ENCODE results near the gene ANKMY2. TPM values are rescaled to one million over a fixed set of nuclear protein-coding genes. Genes with fewer than 3 reads are reported as not detected.
"Not testable (repeated sequence)": the region's sequence is repeated elsewhere in the genome, so short reads cannot be mapped to it uniquely, and the experiment has no call there.

The ANKMY2 gene
- total RNA-seq, 2 experiments from 2014 or later = 4.6 to 4.7 TPM

DNA sequence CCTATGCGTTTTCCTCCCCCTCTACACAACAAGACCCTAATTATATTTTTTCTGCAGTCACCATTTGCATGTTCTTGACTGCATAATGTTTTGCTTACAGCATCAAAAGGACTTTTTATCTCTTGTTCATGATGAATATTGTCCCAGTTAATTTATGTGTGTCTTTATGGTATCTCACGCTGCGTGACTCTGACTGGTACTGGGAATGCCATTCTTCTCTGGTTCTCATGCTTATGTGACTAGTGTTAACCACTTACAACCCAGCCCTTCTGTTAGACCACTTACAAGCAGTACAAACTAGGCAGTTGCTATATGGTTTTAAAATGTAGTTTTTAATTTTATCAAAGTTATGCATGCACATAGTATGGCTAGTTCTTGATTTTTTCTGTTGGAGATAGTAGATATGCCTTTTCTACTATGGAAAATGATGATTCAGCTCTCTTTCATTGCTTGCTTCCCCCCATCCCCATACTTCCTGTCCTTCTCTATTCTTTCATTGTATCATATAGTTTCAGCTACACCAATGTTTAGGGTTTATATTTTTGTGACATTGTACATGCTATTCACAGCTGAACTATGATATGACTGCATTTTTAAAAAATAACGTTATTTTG is 25.3 kb upstream of the ANKMY2 start:
- H3K9me3 Mint-ChIP-seq = no peaks in the 10 kb centered on the region
- no peaks in the 10 kb centered on the region for H3K27me3 Mint-ChIP-seq (ENCODE audit: low read depth)
- CTCF ChIA-PET = interaction anchor here (0.5 kb wide), 1 partner anchor 160 kb away, joined by 6 read pairs; no protein-coding TSS in a partner anchor
- DNase-seq = no peak
- no peak overlapping the region for H3K27ac Mint-ChIP-seq
- H3K36me3 Mint-ChIP-seq (ENCODE audit: low read depth) = peaks cover 48% of the 10 kb centered on the region
- H3K4me1 Mint-ChIP-seq (ENCODE audit: low read depth) = peaks cover 27% of the 10 kb centered on the region
- no peak overlapping the region for H3K4me3 Mint-ChIP-seq
- intact Hi-C loops (cut with micrococcal nuclease) = no loop called here

DNA sequence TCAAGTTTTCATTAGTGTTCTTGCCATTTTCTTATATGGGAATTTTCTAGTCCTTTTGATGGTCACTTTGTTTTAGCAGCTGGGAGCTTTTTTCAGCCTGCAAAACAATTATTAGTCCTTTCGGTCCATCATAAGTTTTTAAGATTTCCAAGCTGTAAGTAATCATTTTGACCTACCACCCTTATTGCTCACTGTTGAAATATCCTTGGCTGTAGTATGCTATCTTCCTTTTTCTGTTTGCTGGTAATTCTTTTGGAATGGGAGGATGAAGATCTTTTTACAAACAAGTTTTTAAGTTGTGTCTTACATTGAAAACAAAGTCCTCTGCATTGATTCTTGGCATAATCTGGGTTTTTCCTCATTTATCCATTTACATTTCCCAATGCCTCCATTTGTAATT is 24.5 kb upstream of the ANKMY2 start:
- CTCF ChIA-PET = no interaction called here
- H3K4me1 Mint-ChIP-seq (ENCODE audit: low read depth) = peaks cover 27% of the 10 kb centered on the region
- H3K27ac Mint-ChIP-seq = no peak overlapping the region
- H3K36me3 Mint-ChIP-seq (ENCODE audit: low read depth) = peaks cover 49% of the 10 kb centered on the region
- no peaks in the 10 kb centered on the region for H3K9me3 Mint-ChIP-seq
- no peaks in the 10 kb centered on the region for H3K27me3 Mint-ChIP-seq (ENCODE audit: low read depth)
- H3K4me3 Mint-ChIP-seq = no peak overlapping the region
- intact Hi-C loops (cut with micrococcal nuclease) = no loop called here
- DNase-seq = no peak

DNA sequence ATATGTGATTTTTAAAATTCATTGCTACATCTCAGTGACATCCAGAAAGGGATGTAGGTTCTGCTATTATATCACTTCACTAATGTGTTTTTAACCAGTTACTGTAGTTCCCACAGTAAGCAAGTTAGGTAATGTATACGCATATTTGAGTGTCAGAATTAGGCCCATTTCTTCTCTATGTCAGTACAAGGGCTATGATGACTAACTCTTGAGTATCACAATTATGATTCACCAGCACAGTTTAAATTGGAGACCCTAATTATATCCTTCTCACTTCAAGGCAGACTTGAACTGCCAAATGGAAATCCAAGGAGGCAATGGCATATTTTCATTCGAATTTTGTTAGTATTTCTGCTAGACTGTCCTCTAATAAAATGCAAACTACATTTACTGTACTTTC is 24.0 kb upstream of the ANKMY2 start:
- intact Hi-C loops (cut with micrococcal nuclease) = no loop called here
- DNase-seq = no peak
- H3K27me3 Mint-ChIP-seq (ENCODE audit: low read depth) = no peaks in the 10 kb centered on the region
- no peak overlapping the region for H3K27ac Mint-ChIP-seq
- no peak overlapping the region for H3K4me3 Mint-ChIP-seq
- H3K36me3 Mint-ChIP-seq (ENCODE audit: low read depth) = peaks cover 53% of the 10 kb centered on the region
- CTCF ChIA-PET = no interaction called here
- no peaks in the 10 kb centered on the region for H3K9me3 Mint-ChIP-seq
- H3K4me1 Mint-ChIP-seq (ENCODE audit: low read depth) = peaks cover 27% of the 10 kb centered on the region

DNA sequence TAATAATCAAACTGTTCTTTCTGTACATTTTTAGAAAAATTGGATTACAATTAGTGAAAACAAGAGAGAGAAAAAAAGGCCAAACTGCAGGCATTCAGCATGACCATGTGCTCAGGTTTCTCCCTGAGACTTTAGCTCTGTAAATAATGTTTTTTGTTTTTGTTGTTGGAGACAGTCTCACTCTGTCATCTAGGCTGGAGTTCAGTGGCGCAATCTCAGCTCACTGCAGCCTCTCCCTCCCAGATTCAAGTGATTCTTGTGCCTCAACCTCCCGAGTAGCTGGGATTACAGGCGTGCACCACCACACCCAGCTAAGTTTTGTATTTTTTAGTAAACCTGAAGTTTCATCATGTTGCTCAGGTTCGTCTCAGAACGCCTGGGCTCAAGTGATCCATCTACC is 23.4 kb upstream of the ANKMY2 start:
- Mint-ChIP-seq H3K36me3 (ENCODE audit: low read depth) (peaks cover 56% of the 10 kb centered on the region), H3K4me3 (no peak overlapping the region), H3K27me3 (ENCODE audit: low read depth) (no peaks in the 10 kb centered on the region), H3K27ac (no peak overlapping the region), H3K4me1 (ENCODE audit: low read depth) (peaks cover 27% of the 10 kb centered on the region), H3K9me3 (no peaks in the 10 kb centered on the region)
- CTCF ChIA-PET = no interaction called here
- no peak for DNase-seq
- intact Hi-C loops (cut with micrococcal nuclease) = no loop called here

DNA sequence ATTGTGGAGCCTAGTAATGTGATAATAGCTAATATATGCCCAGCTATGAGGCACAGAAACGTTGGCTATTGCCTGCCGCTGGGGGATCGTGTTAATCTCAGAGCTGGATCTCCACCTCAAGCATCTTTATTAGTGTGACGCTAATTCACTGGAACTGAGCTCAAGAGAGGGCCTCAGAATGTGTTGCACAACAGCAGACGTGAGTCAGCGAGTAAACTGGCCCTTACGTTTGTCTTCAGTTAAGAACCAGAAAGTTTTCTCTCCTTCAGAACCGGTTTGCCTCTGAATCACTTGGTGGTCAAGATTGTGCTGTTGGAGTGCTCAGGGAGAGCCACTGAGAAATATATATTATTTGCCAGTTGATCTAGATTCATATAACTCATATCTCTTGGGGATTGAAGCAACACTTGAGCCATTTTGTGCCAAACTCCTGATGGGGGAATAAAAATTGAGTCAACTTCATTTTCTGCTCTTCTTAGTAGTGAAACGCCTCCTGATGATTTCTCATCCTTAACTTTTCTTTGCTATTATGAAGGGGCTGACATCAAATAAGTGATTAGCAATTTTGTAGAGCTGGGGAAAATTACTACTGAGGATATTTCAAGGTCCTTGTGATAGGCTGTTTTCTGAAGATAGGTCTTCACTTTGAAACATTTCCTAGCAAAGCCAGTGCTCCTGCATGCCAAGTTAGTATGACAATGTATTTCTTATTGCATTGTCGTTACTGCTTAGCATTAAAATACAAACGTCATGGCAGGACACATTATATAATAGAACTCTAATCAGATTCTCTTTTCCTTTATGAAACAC is 22.7 kb upstream of the ANKMY2 start:
- H3K9me3 Mint-ChIP-seq = no peaks in the 10 kb centered on the region
- H3K4me3 Mint-ChIP-seq = no peak overlapping the region
- H3K27ac Mint-ChIP-seq = no peak overlapping the region
- peaks cover 27% of the 10 kb centered on the region for H3K4me1 Mint-ChIP-seq (ENCODE audit: low read depth)
- CTCF ChIA-PET = no interaction called here
- H3K36me3 Mint-ChIP-seq (ENCODE audit: low read depth) = peaks cover 56% of the 10 kb centered on the region
- no peaks in the 10 kb centered on the region for H3K27me3 Mint-ChIP-seq (ENCODE audit: low read depth)
- intact Hi-C loops (cut with micrococcal nuclease) = no loop called here
- no peak for DNase-seq

DNA sequence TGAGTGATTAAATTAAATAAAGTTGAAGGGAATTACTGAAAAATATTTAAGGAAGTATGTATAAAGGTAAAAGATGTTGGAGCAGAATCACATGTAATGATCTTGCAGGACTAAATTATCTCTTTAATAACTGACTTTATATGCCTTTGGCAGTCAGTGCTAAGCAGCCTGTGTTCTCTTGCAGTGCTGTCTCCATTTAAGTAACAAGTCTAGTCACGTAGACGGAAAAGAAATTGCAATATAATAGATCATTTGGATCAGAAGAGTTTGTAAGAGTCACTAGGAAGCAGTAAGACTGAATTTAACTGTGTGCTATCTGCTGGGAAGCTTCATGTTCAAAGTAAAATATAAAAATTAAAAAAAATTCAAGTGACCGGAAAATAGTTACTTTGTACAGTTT is 21.8 kb upstream of the ANKMY2 start:
- intact Hi-C loops (cut with micrococcal nuclease) = no loop called here
- Mint-ChIP-seq H3K27me3 (ENCODE audit: low read depth) (no peaks in the 10 kb centered on the region), H3K36me3 (ENCODE audit: low read depth) (peaks cover 52% of the 10 kb centered on the region)

DNA sequence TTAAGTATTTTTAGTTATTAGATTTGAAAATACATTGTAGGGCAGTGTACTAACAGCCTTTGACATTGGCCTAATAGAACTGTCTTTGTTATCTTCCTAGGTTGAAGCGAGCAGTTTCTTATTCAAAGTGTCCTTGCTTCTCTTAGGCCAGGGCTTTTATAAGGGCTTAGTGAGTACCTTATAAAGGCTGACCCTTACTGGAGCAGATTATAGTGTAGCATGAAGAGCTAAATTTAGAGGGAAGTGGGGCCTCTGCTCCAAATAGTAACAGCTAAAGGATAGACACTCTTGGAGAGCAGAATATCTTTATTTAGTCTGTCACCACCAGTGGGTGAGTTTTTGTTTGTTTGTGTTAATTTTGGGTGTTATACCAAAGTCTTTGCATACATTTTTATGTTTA is 16.4 kb upstream of the ANKMY2 start:
- intact Hi-C loops (cut with micrococcal nuclease) = no loop called here
- Mint-ChIP-seq H3K27ac (no peak overlapping the region), H3K9me3 (no peaks in the 10 kb centered on the region), H3K4me1 (ENCODE audit: low read depth) (peaks cover 28% of the 10 kb centered on the region), H3K36me3 (ENCODE audit: low read depth) (peaks cover 20% of the 10 kb centered on the region), H3K4me3 (no peak overlapping the region), H3K27me3 (ENCODE audit: low read depth) (no peaks in the 10 kb centered on the region)
- CTCF ChIA-PET = interaction anchor here (0.6 kb wide), 1 partner anchor 256 kb away, joined by 3 read pairs; no protein-coding TSS in a partner anchor
- DNase-seq = no peak

More for the DNA sequence above, 21.8 kb upstream of the ANKMY2 start:
- Mint-ChIP-seq H3K4me1 (ENCODE audit: low read depth) (peaks cover 30% of the 10 kb centered on the region), H3K27ac (no peak overlapping the region), H3K4me3 (no peak overlapping the region), H3K9me3 (no peaks in the 10 kb centered on the region)
- no peak for DNase-seq
- CTCF ChIA-PET = no interaction called here

DNA sequence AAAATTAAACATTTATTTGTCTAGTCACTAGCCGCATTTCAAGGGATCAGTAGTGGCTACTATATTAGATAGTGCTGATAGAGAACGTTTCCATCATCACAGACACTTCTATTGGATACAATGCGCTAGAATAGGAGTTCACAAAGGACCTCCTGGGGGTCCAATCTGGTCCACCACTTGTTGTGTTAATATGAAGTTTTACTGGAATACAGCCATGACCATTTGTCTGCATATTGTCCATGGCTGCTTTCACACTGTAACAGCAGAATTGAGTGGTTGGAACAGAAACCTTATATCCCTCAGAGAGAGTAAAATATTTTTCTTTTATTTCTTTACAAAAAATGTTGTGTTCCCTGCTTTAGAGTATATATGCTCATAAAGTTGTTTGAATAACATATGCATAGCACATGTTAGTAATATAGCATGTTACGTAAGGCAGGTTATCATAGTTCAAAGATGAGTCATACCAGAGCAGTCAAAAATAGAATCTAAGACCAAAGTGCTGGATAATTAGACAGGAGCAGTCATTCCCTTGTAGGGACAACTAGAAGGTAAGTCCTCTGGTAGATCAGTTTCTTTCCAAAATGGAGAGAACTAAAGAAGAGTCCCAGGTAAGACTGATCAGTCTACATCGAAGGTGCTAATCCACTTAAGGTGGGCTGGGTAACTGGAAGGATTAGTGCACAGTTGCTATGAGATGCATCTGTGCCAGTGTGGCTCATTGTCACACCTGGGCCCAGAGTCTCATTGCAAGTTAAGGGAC is 15.3 kb upstream of the ANKMY2 start:
- peaks cover 34% of the 10 kb centered on the region for H3K4me1 Mint-ChIP-seq (ENCODE audit: low read depth)
- H3K27ac Mint-ChIP-seq = no peak overlapping the region
- H3K27me3 Mint-ChIP-seq (ENCODE audit: low read depth) = no peaks in the 10 kb centered on the region
- no peak for DNase-seq
- peaks cover 23% of the 10 kb centered on the region for H3K36me3 Mint-ChIP-seq (ENCODE audit: low read depth)
- CTCF ChIA-PET = no interaction called here
- H3K4me3 Mint-ChIP-seq = no peak overlapping the region
- intact Hi-C loops (cut with micrococcal nuclease) = no loop called here
- H3K9me3 Mint-ChIP-seq = no peaks in the 10 kb centered on the region

DNA sequence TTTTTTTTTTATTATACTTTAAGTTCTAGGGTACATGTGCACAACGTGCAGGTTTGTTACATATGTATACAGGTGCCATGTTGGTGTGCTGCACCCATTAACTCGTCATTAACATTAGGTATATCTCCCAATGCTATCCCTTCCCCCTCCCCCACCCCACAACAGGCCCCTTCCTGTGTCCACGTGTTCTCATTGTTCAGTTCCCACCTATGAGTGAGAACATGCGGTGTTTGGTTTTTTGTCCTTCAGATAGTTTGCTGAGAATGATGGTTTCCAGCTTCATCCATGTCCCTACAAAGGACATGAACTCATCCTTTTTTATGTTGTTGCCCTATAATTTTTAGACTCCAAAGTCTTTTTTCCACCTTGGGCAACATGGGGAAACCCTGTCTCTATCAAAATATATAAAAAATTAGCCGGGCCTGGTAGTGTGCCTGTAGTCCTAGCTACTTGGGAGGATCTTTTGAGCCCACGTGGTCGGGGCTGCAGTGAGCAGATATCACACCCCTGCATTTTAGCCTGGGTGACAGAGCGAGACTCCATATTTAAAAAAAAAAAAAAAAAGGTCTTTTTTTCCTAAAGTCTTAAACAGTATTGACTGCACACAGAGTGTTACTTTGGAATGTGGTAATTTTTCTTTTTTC is 14.4 kb upstream of the ANKMY2 start:
- H3K4me3 Mint-ChIP-seq; H3K9me3 Mint-ChIP-seq; intact Hi-C loops (cut with micrococcal nuclease); DNase-seq; CTCF ChIA-PET; H3K27ac Mint-ChIP-seq; H3K27me3 Mint-ChIP-seq (ENCODE audit: low read depth): not testable (repeated sequence)
- peaks cover 19% of the 10 kb centered on the region for H3K36me3 Mint-ChIP-seq (ENCODE audit: low read depth)
- H3K4me1 Mint-ChIP-seq (ENCODE audit: low read depth) = peaks cover 38% of the 10 kb centered on the region

DNA sequence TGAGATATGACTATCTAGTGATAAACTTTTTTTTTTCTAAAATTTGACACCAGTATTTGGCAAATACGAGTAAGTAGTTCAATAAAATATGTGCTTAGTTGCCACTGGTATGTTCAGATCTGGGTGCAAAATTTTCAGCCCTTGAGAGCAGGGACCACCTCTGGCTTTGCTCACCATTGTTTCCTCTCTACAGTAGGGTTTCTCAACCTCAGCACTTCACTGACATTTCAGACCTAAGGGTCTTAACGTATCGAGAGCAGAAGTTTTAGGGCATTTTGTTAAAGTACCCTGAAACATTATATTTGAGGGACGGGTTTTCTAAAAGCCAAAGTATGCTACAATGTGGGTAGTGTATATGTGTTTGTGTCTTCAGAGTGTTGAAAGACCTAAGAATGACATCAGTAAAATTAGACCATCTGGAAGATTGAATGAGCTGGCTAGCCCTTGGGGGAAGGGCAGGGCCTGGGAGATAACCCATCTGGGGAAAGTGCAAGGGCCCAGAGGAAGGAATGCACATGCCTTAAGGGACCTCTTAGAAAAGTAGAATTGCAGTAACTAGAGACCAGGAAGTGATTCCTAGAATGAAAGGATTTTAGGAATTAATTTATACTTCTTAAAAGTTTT is 12.2 kb upstream of the ANKMY2 start:
- H3K36me3 Mint-ChIP-seq (ENCODE audit: low read depth) = peaks cover 17% of the 10 kb centered on the region
- H3K4me1 Mint-ChIP-seq (ENCODE audit: low read depth) = peaks cover 50% of the 10 kb centered on the region
- DNase-seq = no peak
- no peaks in the 10 kb centered on the region for H3K9me3 Mint-ChIP-seq
- H3K27ac Mint-ChIP-seq = no peak overlapping the region
- no peaks in the 10 kb centered on the region for H3K27me3 Mint-ChIP-seq (ENCODE audit: low read depth)
- CTCF ChIA-PET = interaction anchor here (0.6 kb wide), 1 partner anchor 50 kb away, joined by 3 read pairs; no protein-coding TSS in a partner anchor
- no peak overlapping the region for H3K4me3 Mint-ChIP-seq
- intact Hi-C loops (cut with micrococcal nuclease) = no loop called here

DNA sequence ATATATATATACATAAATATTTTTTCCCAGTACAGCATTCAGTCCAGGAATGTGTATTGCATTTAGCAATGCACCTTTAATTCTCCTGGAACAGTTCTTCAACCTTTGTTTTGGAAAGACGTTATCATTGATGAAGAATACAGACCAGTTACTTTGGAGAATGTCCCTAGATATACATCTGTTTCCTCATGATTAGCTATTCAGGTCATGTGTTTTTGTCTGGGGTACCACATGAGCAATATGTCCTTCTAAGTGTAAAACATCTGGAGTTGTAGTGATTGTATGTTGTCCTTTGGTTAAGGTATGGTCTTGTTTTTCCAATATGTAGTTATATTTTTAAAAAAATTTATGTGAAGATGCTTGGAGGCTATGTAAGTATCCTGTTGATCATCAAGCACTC is 10.6 kb upstream of the ANKMY2 start:
- no peak for DNase-seq
- H3K4me1 Mint-ChIP-seq (ENCODE audit: low read depth) = peaks cover 53% of the 10 kb centered on the region
- no peak overlapping the region for H3K4me3 Mint-ChIP-seq
- H3K27ac Mint-ChIP-seq = no peak overlapping the region
- intact Hi-C loops (cut with micrococcal nuclease) = no loop called here
- H3K36me3 Mint-ChIP-seq (ENCODE audit: low read depth) = peaks cover 25% of the 10 kb centered on the region
- H3K27me3 Mint-ChIP-seq (ENCODE audit: low read depth) = no peaks in the 10 kb centered on the region
- H3K9me3 Mint-ChIP-seq = no peaks in the 10 kb centered on the region
- CTCF ChIA-PET = interaction anchor here (0.6 to 1.0 kb wide), 2 partner anchors 9 to 1293 kb away, joined by 3 to 5 read pairs; no protein-coding TSS in a partner anchor

DNA sequence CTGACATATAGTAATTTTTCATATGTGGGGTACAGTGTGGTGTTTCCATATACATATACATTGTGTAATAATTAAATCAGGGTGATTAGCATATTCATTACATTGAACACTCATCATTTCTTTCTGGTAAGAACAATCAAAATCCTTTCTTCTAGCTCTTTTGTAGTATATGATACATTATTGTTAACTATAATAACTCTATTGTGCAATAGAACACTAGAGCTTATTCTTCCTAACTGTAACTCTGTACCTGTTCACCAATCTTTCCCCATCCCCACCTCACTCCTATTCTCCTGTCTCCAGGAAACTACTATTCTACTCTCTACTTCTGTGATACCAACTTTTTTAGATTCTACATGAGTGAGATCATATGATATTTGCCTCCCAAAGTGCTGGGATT is 9.8 kb upstream of the ANKMY2 start:
- H3K9me3 Mint-ChIP-seq = no peaks in the 10 kb centered on the region
- H3K27ac Mint-ChIP-seq = no peak overlapping the region
- no peaks in the 10 kb centered on the region for H3K27me3 Mint-ChIP-seq (ENCODE audit: low read depth)
- no peak overlapping the region for H3K4me3 Mint-ChIP-seq
- peaks cover 51% of the 10 kb centered on the region for H3K4me1 Mint-ChIP-seq (ENCODE audit: low read depth)
- no peak for DNase-seq
- intact Hi-C loops (cut with micrococcal nuclease) = no loop called here
- CTCF ChIA-PET = interaction anchor here (0.7 kb wide), 1 partner anchor 269 kb away, joined by 3 read pairs; no protein-coding TSS in a partner anchor
- H3K36me3 Mint-ChIP-seq (ENCODE audit: low read depth) = peaks cover 25% of the 10 kb centered on the region
